Measurements from ENCODE around the gene MRLN. TPM values are rescaled to one million over a fixed set of nuclear protein-coding genes. Genes with fewer than 3 reads are reported as not detected.

Gene MRLN
- total RNA-seq, 1 donor from 2014 or later = not detected

DNA sequence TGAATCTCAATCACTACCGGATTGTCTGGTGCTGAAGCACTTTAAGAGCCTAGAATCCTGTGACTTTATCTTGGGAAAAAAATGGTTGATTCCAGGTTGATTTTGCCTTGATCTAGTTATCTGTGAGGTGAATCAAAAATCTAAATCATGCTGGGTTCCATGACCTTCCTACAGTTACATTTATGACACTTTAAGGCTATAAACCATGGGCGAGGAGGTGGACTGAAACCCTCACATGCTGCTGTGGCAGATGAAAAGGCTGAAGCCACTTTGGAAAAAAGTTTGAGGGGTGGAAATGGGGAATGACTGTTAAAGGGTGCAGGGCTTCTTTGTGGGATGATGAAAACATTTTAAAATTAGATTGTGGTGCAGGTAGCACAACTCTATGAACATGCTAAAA lies 61.1 kb downstream of the MRLN start:
- no peak overlapping the region for H3K27ac Mint-ChIP-seq (ENCODE audit: unreplicated experiment)
- peaks cover 7% of the 10 kb centered on the region for H3K36me3 Mint-ChIP-seq (ENCODE audit: low read depth)
- no peaks in the 10 kb centered on the region for H3K4me1 Mint-ChIP-seq
- H3K4me3 Mint-ChIP-seq = no peak overlapping the region
- H3K27me3 Mint-ChIP-seq (ENCODE audit: low read depth) = no peaks in the 10 kb centered on the region
- no peak for DNase-seq (ENCODE audit: low read depth, low spot score)
- peaks cover 2% of the 10 kb centered on the region for H3K9me3 Mint-ChIP-seq
- TF ChIP-seq, protein P1, sequence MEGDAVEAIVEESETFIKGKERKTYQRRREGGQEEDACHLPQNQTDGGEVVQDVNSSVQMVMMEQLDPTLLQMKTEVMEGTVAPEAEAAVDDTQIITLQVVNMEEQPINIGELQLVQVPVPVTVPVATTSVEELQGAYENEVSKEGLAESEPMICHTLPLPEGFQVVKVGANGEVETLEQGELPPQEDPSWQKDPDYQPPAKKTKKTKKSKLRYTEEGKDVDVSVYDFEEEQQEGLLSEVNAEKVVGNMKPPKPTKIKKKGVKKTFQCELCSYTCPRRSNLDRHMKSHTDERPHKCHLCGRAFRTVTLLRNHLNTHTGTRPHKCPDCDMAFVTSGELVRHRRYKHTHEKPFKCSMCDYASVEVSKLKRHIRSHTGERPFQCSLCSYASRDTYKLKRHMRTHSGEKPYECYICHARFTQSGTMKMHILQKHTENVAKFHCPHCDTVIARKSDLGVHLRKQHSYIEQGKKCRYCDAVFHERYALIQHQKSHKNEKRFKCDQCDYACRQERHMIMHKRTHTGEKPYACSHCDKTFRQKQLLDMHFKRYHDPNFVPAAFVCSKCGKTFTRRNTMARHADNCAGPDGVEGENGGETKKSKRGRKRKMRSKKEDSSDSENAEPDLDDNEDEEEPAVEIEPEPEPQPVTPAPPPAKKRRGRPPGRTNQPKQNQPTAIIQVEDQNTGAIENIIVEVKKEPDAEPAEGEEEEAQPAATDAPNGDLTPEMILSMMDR (conservative IDR thresholded peaks at IDR 0.05) = no peak

DNA sequence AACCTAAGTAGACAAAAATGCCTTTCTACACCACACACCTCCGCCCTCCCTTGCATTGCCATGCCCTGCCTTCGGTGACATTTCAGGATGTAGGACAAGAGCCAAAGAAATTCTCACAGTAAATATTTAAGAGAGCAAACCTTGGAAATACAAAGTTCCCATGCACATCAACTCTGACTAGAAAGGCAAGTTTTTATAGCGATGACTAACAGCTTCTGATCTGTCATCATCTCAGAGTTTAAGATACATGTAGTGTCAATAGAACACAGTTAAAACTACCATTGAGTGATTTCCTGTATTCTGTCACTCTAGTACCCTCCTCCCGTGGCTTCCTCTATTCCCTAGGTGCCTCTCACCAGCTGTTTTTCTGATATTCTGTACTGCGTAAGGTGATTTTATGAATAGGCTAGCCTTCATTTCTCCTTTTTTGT lies 64.3 kb downstream of the MRLN start:
- Mint-ChIP-seq H3K36me3 (ENCODE audit: low read depth) (peaks cover 4% of the 10 kb centered on the region), H3K4me1 (no peaks in the 10 kb centered on the region), H3K9me3 (no peaks in the 10 kb centered on the region), H3K27me3 (ENCODE audit: low read depth) (no peaks in the 10 kb centered on the region), H3K27ac (ENCODE audit: unreplicated experiment) (no peak overlapping the region), H3K4me3 (no peak overlapping the region)
- TF ChIP-seq, protein P1 (conservative IDR thresholded peaks at IDR 0.05) = no peak
- no peak for DNase-seq (ENCODE audit: low read depth, low spot score)

DNA sequence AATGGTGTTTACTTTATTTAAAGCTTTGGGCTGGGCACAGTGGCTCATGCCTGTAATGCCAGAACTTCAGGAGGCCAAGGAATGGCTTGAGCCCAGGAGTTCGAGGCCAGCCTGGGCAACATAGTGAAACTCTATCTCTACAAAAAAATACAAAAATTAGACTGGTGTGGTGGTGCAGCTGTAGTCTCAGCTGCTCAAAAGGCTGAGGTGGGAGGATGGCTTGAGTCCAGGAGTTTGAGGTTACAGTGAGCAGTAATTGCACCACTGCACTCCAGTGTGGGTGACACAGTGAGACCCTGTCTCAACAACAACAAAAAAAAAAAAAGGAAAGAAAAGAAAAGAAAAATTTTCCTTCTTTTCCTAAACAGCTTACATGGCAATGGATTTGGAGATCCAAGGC lies 65.6 kb downstream of the MRLN start:
- Mint-ChIP-seq H3K27ac (ENCODE audit: unreplicated experiment) (no peak overlapping the region), H3K4me1 (no peaks in the 10 kb centered on the region), H3K9me3 (no peaks in the 10 kb centered on the region), H3K36me3 (ENCODE audit: low read depth) (peaks cover 4% of the 10 kb centered on the region), H3K27me3 (ENCODE audit: low read depth) (no peaks in the 10 kb centered on the region), H3K4me3 (no peak overlapping the region)
- TF ChIP-seq, protein P1 (conservative IDR thresholded peaks at IDR 0.05) = no peak
- DNase-seq (ENCODE audit: low read depth, low spot score) = no peak

Other genes starting within 250 kb of the MRLN start
- 21.0 and 23.1 TPM in 2 replicates for gene SLC16A9, start 43.6 kb downstream of the MRLN start, total RNA-seq
- 40.6 and 41.5 TPM in 2 replicates for gene CCDC6, start 153.1 kb upstream of the MRLN start, total RNA-seq

Measured in neural crest cell (in vitro differentiated cells).